ENCODE data around the gene CNGA4.

DNA sequence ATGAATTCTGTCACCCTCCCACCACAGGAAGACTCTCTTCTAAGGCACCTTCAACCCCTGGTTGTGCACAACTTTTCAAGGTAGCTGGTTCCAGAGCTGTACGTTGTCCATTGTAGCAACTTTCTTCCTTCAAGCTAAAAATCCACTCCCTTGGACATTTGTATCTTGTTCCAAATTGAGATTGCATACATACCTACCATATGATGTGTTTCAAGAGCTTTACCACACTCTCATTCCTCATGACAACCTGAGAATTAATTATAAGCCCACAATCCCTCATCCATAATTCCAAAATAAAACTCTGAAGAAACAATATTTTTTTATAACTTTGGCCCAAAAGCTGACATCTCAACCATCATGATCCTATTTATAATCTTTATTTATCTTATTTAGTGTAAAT lies 36.8 kb upstream of the CNGA4 start:
- TF ChIP-seq EZH2phosphoT487 (IDR thresholded peaks at IDR 0.05; ENCODE audit: borderline replicate concordance, low read length), result no peak
- TF ChIP-seq, protein P1, sequence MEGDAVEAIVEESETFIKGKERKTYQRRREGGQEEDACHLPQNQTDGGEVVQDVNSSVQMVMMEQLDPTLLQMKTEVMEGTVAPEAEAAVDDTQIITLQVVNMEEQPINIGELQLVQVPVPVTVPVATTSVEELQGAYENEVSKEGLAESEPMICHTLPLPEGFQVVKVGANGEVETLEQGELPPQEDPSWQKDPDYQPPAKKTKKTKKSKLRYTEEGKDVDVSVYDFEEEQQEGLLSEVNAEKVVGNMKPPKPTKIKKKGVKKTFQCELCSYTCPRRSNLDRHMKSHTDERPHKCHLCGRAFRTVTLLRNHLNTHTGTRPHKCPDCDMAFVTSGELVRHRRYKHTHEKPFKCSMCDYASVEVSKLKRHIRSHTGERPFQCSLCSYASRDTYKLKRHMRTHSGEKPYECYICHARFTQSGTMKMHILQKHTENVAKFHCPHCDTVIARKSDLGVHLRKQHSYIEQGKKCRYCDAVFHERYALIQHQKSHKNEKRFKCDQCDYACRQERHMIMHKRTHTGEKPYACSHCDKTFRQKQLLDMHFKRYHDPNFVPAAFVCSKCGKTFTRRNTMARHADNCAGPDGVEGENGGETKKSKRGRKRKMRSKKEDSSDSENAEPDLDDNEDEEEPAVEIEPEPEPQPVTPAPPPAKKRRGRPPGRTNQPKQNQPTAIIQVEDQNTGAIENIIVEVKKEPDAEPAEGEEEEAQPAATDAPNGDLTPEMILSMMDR (conservative IDR thresholded peaks at IDR 0.05; ENCODE audit: low read depth, low read length), result no peak
- no peak for TF ChIP-seq EZH2 (IDR thresholded peaks at IDR 0.05; ENCODE audit: low read length, unreplicated experiment)

Measured in PC-3 (cell line).